SJSA1 (cell line): ENCODE data around the gene DENND4B. TPM values are rescaled to one million over a fixed set of nuclear protein-coding genes. Genes with fewer than 3 reads are reported as not detected.

ENCODE experiments used
- DNase-seq, 2 experiments: peaks; one replicate each; pipeline ENCODE4 v3.0.0-alpha.2; 2015 to 2020; ENCODE audit warnings: low spot score in 2 of 2, low read depth in 1 of 2
- H3K27ac ChIP-seq: fragments of 250-450 bp; sonication (Bioruptor Pico); 2 replicates; pipeline ENCODE4 v1.5.1; 2020; ENCODE audit warnings: mild to moderate bottlenecking, moderate library complexity
- H3K27me3 ChIP-seq: fragments of 250-450 bp; sonication (Bioruptor Pico); replicated peaks from 2 replicates; pipeline ENCODE4 v1.5.1; 2020; ENCODE audit warnings: mild to moderate bottlenecking, moderate library complexity
- H3K36me3 ChIP-seq: fragments of 250-450 bp; sonication (Bioruptor Pico); 2 replicates; pipeline ENCODE4 v1.5.1; 2020; ENCODE audit warnings: mild to moderate bottlenecking
- H3K4me1 ChIP-seq: fragments of 250-450 bp; sonication (Bioruptor Pico); replicated peaks from 2 replicates; pipeline ENCODE4 v1.6.1; 2021; ENCODE audit warnings: mild to moderate bottlenecking
- H3K4me3 ChIP-seq: fragments of 250-450 bp; sonication (Bioruptor Pico); 2 replicates; pipeline ENCODE4 v1.5.1; 2020; ENCODE audit warnings: mild to moderate bottlenecking
- H3K9me3 ChIP-seq: fragments of 250-450 bp; sonication (Bioruptor Pico); replicated peaks from 2 replicates; pipeline ENCODE4 v1.5.1; 2020; ENCODE audit warnings: mild to moderate bottlenecking
- total RNA-seq: library from RNA; depleted of rRNA; stranded (reverse); fragments of >200 nt; shearing (Covaris generic); gene quantifications from 2 replicates; pipeline ENCODE4 v1.2.3, GENCODE V29; 2014

DENND4B gene
- total RNA-seq, 1 experiment from 2014 or later, result 12.6 TPM

GRCh38 chr1:153933955-153934354, 12.6 kb downstream of the DENND4B start:
- Histone ChIP-seq H3K36me3 (peaks cover 72% of the 10 kb centered on the region), H3K4me1 (peaks cover 3% of the 10 kb centered on the region)

GRCh38 chr1:153933430-153933829, 13.1 kb downstream of the DENND4B start:
- Histone ChIP-seq H3K27me3 (no peaks in the 10 kb centered on the region), H3K4me3 (no peak overlapping the region), H3K27ac (no peak overlapping the region), H3K36me3 (peaks cover 69% of the 10 kb centered on the region), H3K9me3 (no peaks in the 10 kb centered on the region), H3K4me1 (peaks cover 9% of the 10 kb centered on the region)
- DNase-seq, result no peak

More at GRCh38 chr1:153933955-153934354, 12.6 kb downstream of the DENND4B start:
- Histone ChIP-seq H3K9me3 (no peaks in the 10 kb centered on the region), H3K4me3 (no peak overlapping the region), H3K27me3 (no peaks in the 10 kb centered on the region), H3K27ac (no peak overlapping the region)
- DNase-seq, result no peak

- Histone ChIP-seq H3K4me3 (no peak overlapping the region), H3K9me3 (no peaks in the 10 kb centered on the region), H3K4me1 (peaks cover 9% of the 10 kb centered on the region), H3K36me3 (peaks cover 63% of the 10 kb centered on the region), H3K27me3 (no peaks in the 10 kb centered on the region), H3K27ac (no peak overlapping the region)
- DNase-seq, result no peak
These were observed 14.1 kb downstream of the DENND4B start for GRCh38 chr1:153932156-153933131.

- no peak overlapping the region for H3K27ac ChIP-seq
- H3K4me1 ChIP-seq, result peaks cover 9% of the 10 kb centered on the region
- DNase-seq, result no peak
- H3K36me3 ChIP-seq, result peaks cover 41% of the 10 kb centered on the region
- no peak overlapping the region for H3K4me3 ChIP-seq
- H3K9me3 ChIP-seq, result no peaks in the 10 kb centered on the region
- H3K27me3 ChIP-seq, result no peaks in the 10 kb centered on the region
These were observed 16.3 kb downstream of the DENND4B start for GRCh38 chr1:153929981-153930948.

GRCh38 chr1:153929426-153929825, 17.1 kb downstream of the DENND4B start:
- no peaks in the 10 kb centered on the region for H3K27me3 ChIP-seq
- DNase-seq, result no peak
- peaks cover 9% of the 10 kb centered on the region for H3K4me1 ChIP-seq
- H3K27ac ChIP-seq, result no peak overlapping the region
- H3K36me3 ChIP-seq, result peaks cover 34% of the 10 kb centered on the region
- no peaks in the 10 kb centered on the region for H3K9me3 ChIP-seq
- H3K4me3 ChIP-seq, result no peak overlapping the region

GRCh38 chr1:153928791-153929341, 17.7 kb downstream of the DENND4B start:
- DNase-seq, result no peak
- peaks cover 28% of the 10 kb centered on the region for H3K36me3 ChIP-seq
- H3K4me1 ChIP-seq, result peaks cover 14% of the 10 kb centered on the region
- H3K9me3 ChIP-seq, result no peaks in the 10 kb centered on the region
- H3K27me3 ChIP-seq, result no peaks in the 10 kb centered on the region
- no peak overlapping the region for H3K4me3 ChIP-seq
- H3K27ac ChIP-seq, result no peak overlapping the region

GRCh38 chr1:153928245-153928644, 18.3 kb downstream of the DENND4B start:
- H3K36me3 ChIP-seq, result peaks cover 24% of the 10 kb centered on the region
- no peak for DNase-seq
- no peaks in the 10 kb centered on the region for H3K27me3 ChIP-seq
- H3K9me3 ChIP-seq, result no peaks in the 10 kb centered on the region
- H3K27ac ChIP-seq, result no peak overlapping the region
- H3K4me3 ChIP-seq, result no peak overlapping the region
- H3K4me1 ChIP-seq, result peaks cover 16% of the 10 kb centered on the region

- H3K4me1 ChIP-seq, result peaks cover 19% of the 10 kb centered on the region
- no peak overlapping the region for H3K27ac ChIP-seq
- H3K27me3 ChIP-seq, result no peaks in the 10 kb centered on the region
- no peak overlapping the region for H3K4me3 ChIP-seq
- H3K36me3 ChIP-seq, result peaks cover 9% of the 10 kb centered on the region
- no peak for DNase-seq
- no peaks in the 10 kb centered on the region for H3K9me3 ChIP-seq
These were observed 20.1 kb downstream of the DENND4B start for GRCh38 chr1:153926405-153926804.

GRCh38 chr1:153922972-153923925, 23.3 kb downstream of the DENND4B start, which contains the start of gene GATAD2B:
TSS of gene GATAD2B (minus strand) at chr1:153922972. CDS start at chr1:153828347, 94,625 bp downstream.
- Histone ChIP-seq H3K4me3 (peak within 1 kb of the TSS; percentile 48), H3K4me1 (peaks cover 22% of the 10 kb centered on the region), H3K9me3 (no peaks in the 10 kb centered on the region), H3K36me3 (no peaks in the 10 kb centered on the region; the same call in 1 of the 2 replicates), H3K27me3 (no peaks in the 10 kb centered on the region), H3K27ac (peak within 1 kb of the TSS; percentile 59)
- peak; percentile 100 for DNase-seq

- peak overlapping the region; percentile 48 for H3K4me3 ChIP-seq
- no peaks in the 10 kb centered on the region for H3K9me3 ChIP-seq
- H3K36me3 ChIP-seq, result peaks cover 4% of the 10 kb centered on the region
- no peak overlapping the region for H3K27ac ChIP-seq
- H3K4me1 ChIP-seq, result peaks cover 22% of the 10 kb centered on the region
- H3K27me3 ChIP-seq, result no peaks in the 10 kb centered on the region
- peak; percentile 31 to 49 for DNase-seq
These were observed 24.2 kb downstream of the DENND4B start for GRCh38 chr1:153922076-153922971.

- DNase-seq, result no peak
- H3K4me3 ChIP-seq, result peak overlapping the region; percentile 48
- no peaks in the 10 kb centered on the region for H3K27me3 ChIP-seq
- H3K4me1 ChIP-seq, result peaks cover 22% of the 10 kb centered on the region
- peaks cover 4% of the 10 kb centered on the region for H3K36me3 ChIP-seq
- H3K9me3 ChIP-seq, result no peaks in the 10 kb centered on the region
- no peak overlapping the region for H3K27ac ChIP-seq
These were observed 24.8 kb downstream of the DENND4B start for GRCh38 chr1:153921803-153922075.
